ENCODE data around the gene PSD.
A peak's percentile ranks its signal among the peaks of the same experiment; 100 is the strongest.

Gene PSD

GRCh38 chr10:102432162-102432950 lies 13.8 kb upstream of the PSD start, which contains the start of gene CUEDC2 (continued):
- TF ChIP-seq, protein P1, sequence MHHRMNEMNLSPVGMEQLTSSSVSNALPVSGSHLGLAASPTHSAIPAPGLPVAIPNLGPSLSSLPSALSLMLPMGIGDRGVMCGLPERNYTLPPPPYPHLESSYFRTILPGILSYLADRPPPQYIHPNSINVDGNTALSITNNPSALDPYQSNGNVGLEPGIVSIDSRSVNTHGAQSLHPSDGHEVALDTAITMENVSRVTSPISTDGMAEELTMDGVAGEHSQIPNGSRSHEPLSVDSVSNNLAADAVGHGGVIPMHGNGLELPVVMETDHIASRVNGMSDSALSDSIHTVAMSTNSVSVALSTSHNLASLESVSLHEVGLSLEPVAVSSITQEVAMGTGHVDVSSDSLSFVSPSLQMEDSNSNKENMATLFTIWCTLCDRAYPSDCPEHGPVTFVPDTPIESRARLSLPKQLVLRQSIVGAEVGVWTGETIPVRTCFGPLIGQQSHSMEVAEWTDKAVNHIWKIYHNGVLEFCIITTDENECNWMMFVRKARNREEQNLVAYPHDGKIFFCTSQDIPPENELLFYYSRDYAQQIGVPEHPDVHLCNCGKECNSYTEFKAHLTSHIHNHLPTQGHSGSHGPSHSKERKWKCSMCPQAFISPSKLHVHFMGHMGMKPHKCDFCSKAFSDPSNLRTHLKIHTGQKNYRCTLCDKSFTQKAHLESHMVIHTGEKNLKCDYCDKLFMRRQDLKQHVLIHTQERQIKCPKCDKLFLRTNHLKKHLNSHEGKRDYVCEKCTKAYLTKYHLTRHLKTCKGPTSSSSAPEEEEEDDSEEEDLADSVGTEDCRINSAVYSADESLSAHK (tag by site-specific recombination; IDR thresholded peaks at IDR 0.05): peak; percentile 48; the same call in 1 of the 2 replicates
- TF ChIP-seq ZNF10 (tag by site-specific recombination; IDR thresholded peaks at IDR 0.05) (0 out of 2 replicates have a peak, but pooled peaks have one; percentile 46), MYNN (tag by site-specific recombination; IDR thresholded peaks at IDR 0.05; ENCODE audit: borderline replicate concordance) (peak; percentile 52; the same call in 1 of the 2 replicates), ZNF449 (tag by site-specific recombination; IDR thresholded peaks at IDR 0.05) (peak; percentile 79), ZSCAN4 (tag by site-specific recombination; IDR thresholded peaks at IDR 0.05) (no peak; the same call in 1 of the 2 replicates), ZNF23 (tag by site-specific recombination; IDR thresholded peaks at IDR 0.05; ENCODE audit: borderline replicate concordance) (no peak), ZBTB1 (tag by site-specific recombination; IDR thresholded peaks at IDR 0.05) (no peak), ZFP41 (tag by site-specific recombination; IDR thresholded peaks at IDR 0.05; ENCODE audit: borderline replicate concordance) (no peak), ZNF366 (tag by site-specific recombination; conservative IDR thresholded peaks at IDR 0.05) (peak; percentile 84), ZNF138 (tag by site-specific recombination; IDR thresholded peaks at IDR 0.05; ENCODE audit: borderline replicate concordance) (no peak), ZNF24 (tag by site-specific recombination; IDR thresholded peaks at IDR 0.05) (no peak), ZSCAN5A (tag by site-specific recombination; IDR thresholded peaks at IDR 0.05) (peak; percentile 78; the same call in 1 of the 2 replicates), ZNF791 (tag by site-specific recombination; IDR thresholded peaks at IDR 0.05) (no peak), YY1 (tag by site-specific recombination; IDR thresholded peaks at IDR 0.05) (peak; percentile 98), ZNF521 (tag by site-specific recombination; IDR thresholded peaks at IDR 0.05) (no peak), SP3 (tag by site-specific recombination; IDR thresholded peaks at IDR 0.05) (peak; percentile 99), ZEB2 (tag by site-specific recombination; IDR thresholded peaks at IDR 0.05) (peak; percentile 87), ZNF16 (tag by site-specific recombination; IDR thresholded peaks at IDR 0.05; ENCODE audit: low read depth) (no peak), OVOL3 (tag by site-specific recombination; IDR thresholded peaks at IDR 0.05) (peak; percentile 60), ZNF776 (tag by site-specific recombination; IDR thresholded peaks at IDR 0.05; ENCODE audit: borderline replicate concordance) (no peak), ZNF549 (tag by site-specific recombination; IDR thresholded peaks at IDR 0.05) (no peak), ZNF76 (tag by site-specific recombination; IDR thresholded peaks at IDR 0.05; ENCODE audit: borderline replicate concordance, low read depth) (peak; percentile 93), IKZF3 (tag by site-specific recombination; IDR thresholded peaks at IDR 0.05) (peak; percentile 90; the same call in 1 of the 2 replicates), MZF1 (tag by site-specific recombination; IDR thresholded peaks at IDR 0.05; ENCODE audit: borderline replicate concordance) (peak; percentile 56), ZFP37 (tag by site-specific recombination; IDR thresholded peaks at IDR 0.05) (peak; percentile 92), REPIN1 (tag by site-specific recombination; IDR thresholded peaks at IDR 0.05; ENCODE audit: low read depth) (no peak), ZNF501 (tag by site-specific recombination; IDR thresholded peaks at IDR 0.05) (peak; percentile 90), ZBTB21 (tag by site-specific recombination; IDR thresholded peaks at IDR 0.05) (0 out of 2 replicates have a peak, but pooled peaks have one; percentile 18), ZNF184 (tag by site-specific recombination; IDR thresholded peaks at IDR 0.05) (0 out of 2 replicates have a peak, but pooled peaks have one; percentile 40), RBAK (tag by site-specific recombination; IDR thresholded peaks at IDR 0.05) (no peak), WT1 (tag by site-specific recombination; IDR thresholded peaks at IDR 0.05) (peak; percentile 66), ZNF544 (tag by site-specific recombination; IDR thresholded peaks at IDR 0.05) (no peak), ZNF530 (tag by site-specific recombination; IDR thresholded peaks at IDR 0.05; ENCODE audit: low read depth) (no peak), ZNF416 (tag by site-specific recombination; IDR thresholded peaks at IDR 0.05) (no peak), ZFP69B (tag by site-specific recombination; IDR thresholded peaks at IDR 0.05) (peak; percentile 85; the same call in 1 of the 2 replicates)

All from HEK293 (cell line).